D341Med (cell line): ENCODE measurements around the gene ACOX1.
A peak's percentile ranks its signal among the peaks of the same experiment; 100 is the strongest.

Source experiments
- DNase-seq: peaks from one replicate; pipeline ENCODE4 v3.0.0; 2012; ENCODE audit warnings: low spot score

ACOX1 gene

GRCh38 chr17:76008630-76009425 lies 29.9 kb upstream of the ACOX1 start:
- DNase-seq: no peak

- DNase-seq: no peak
These were observed 29.2 kb upstream of the ACOX1 start for GRCh38 chr17:76008208-76008607.

GRCh38 chr17:76007850-76008165 lies 28.8 kb upstream of the ACOX1 start:
- DNase-seq: no peak

- DNase-seq: no peak
These were observed 28.3 kb upstream of the ACOX1 start for GRCh38 chr17:76007131-76007849.

- peak; percentile 92 for DNase-seq
These were observed 26.5 kb upstream of the ACOX1 start for GRCh38 chr17:76005263-76006149.

- no peak for DNase-seq
These were observed 25.8 kb upstream of the ACOX1 start for GRCh38 chr17:76004750-76005262.

- no peak for DNase-seq
These were observed 24.9 kb upstream of the ACOX1 start for GRCh38 chr17:76003915-76004314.

- no peak for DNase-seq
These were observed 23.1 kb upstream of the ACOX1 start for GRCh38 chr17:76002100-76002499.

GRCh38 chr17:76000755-76001521 lies 22.0 kb upstream of the ACOX1 start, which contains the start of gene CDK3:
Gene CDK3, plus strand, starts transcription at chr17:76000855. Its CDS starts 571 bp downstream, at chr17:76001426.
- DNase-seq: peak; percentile 47

- DNase-seq: peak; percentile 97
These were observed 21.2 kb upstream of the ACOX1 start for GRCh38 chr17:76000016-76000754.

- DNase-seq: no peak
These were observed 19.4 kb upstream of the ACOX1 start for GRCh38 chr17:75998327-75998795.

GRCh38 chr17:75996665-75997590 lies 18.0 kb upstream of the ACOX1 start:
- DNase-seq: peak; percentile 24

GRCh38 chr17:75995385-75995925 lies 16.5 kb upstream of the ACOX1 start:
- peak; percentile 39 for DNase-seq

GRCh38 chr17:75994802-75995370 lies 15.9 kb upstream of the ACOX1 start:
- no peak for DNase-seq

- peak; percentile 22 for DNase-seq
These were observed 12.4 kb upstream of the ACOX1 start for GRCh38 chr17:75991396-75991795.

- no peak for DNase-seq
These were observed 8.1 kb upstream of the ACOX1 start for GRCh38 chr17:75987041-75987440.

- no peak for DNase-seq
These were observed 7.0 kb upstream of the ACOX1 start for GRCh38 chr17:75985986-75986385.

GRCh38 chr17:75983501-75984181 lies 4.7 kb upstream of the ACOX1 start:
- no peak for DNase-seq
